HL-60/S4 treated with phorbol 12-myristate 13-acetate at 8.2 ng/mL for 4 days and 3 days (cell line): ENCODE results near the gene METRNL.

Source experiments
- in situ Hi-C: fragments of 300-500 bp; cut with MboI; formaldehyde crosslinking; loops from 2 replicates; pipeline ENCODE4 v1.15.0; 2022; ENCODE audit warnings: low sequenced_read_pairs

Gene METRNL

DNA sequence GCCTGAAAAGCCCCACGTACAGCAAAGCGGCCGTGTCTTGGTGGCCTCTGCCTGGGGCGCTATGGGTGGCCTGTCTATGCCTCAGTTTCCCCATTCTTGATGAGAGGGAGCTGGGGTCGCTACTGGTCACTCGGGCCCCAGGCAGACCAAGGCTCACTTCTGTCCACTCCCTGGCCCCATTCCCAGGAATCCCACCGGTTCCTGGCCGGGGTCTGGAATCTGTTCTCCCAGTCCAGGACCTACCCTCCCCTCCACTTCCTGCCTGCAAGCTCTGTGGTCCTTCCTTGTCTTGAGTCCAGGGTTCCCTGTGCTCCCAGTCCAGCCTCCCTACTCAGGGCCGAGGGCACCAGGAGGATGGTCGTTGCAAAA lies 24.5 kb downstream of the METRNL start:
- in situ Hi-C loops, result no loop called here

GRCh38 chr17:83104577-83105505 lies 25.4 kb downstream of the METRNL start:
- in situ Hi-C loops, result no loop called here

- in situ Hi-C loops, result no loop called here
These were observed 26.1 kb downstream of the METRNL start for GRCh38 chr17:83105512-83105911.

GRCh38 chr17:83106056-83106588 lies 26.7 kb downstream of the METRNL start:
- in situ Hi-C loops, result no loop called here

DNA sequence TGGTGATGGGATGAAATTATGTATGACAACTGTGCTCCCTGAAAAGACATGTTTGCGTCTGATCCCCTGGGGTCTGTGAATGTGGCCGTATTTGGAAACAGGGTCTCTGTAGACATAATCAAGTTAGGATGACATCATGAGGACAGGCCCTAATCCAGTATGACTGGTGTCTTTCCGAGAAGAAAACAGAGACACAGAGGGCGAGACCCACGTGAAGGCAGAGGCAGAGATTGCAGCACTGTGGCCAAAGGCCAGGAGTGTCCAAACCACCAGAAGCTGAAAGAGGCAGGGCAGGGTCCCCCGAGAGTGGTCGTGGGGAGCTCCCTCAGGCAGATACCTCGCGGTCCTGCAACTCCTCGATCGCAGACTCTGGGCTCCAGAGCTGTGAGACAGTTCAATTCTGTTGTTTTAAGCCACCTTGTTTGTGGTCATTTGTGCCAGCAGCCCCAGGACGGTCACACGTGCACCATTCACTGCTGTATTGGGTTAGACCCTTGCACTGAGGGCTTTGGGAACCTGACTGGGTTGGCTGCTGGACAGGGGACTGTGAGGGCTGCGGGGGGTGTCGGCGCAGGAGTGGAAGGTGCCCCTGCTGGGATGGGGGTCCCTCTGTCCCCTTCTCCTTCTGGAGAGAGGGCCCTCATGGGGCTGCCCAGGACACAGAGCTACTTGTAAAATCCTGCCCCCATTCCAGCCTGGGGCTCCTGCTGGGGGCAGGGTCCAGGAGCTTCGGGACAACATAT lies 27.7 kb downstream of the METRNL start:
- in situ Hi-C loops, result no loop called here

GRCh38 chr17:83107656-83108048 lies 28.2 kb downstream of the METRNL start:
- in situ Hi-C loops, result no loop called here

- in situ Hi-C loops, result no loop called here
These were observed 29.3 kb downstream of the METRNL start for GRCh38 chr17:83108709-83109108.

- in situ Hi-C loops, result no loop called here
These were observed 30.0 kb downstream of the METRNL start for GRCh38 chr17:83109386-83109785.

DNA sequence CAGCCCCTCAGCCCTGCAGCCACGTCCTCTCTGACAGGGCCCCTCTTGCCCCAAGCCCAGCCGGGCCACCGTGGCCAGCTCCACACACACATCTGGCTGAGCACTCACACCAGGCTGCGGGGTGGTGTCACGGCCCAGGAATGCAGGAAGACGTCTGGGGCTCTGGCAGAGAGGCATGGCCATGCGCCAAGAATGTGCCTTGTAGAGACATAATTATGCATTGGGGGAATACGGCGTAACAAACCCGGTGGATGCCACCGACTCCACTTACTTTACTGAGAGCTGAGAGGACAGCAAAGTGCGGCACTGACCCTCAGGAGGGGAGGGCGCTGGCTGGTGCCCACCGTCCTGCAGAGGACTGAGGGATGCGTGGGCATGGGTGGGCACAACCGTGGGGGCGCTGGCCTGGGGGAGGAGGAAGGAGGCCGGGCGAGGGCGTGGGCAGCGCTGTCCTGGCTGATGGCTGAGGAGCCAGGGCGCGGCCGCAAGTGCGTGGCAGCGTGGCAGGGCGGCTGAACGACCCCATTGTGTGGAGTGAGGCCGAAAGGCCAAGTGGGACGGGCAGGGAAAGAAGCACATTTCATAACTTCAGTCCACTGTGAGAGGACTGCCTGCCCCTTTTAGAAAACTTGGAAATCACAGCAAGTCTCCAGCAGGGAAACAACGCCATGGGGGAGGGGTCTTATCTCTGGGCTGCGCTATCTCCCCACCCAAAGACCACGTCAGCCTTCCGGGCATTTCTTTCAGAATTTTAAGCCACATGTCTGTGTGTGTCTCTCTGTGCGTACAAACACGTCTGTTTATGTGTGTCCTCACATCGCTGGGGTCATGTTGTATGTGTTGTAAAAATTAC lies 30.6 kb downstream of the METRNL start:
- in situ Hi-C loops, result no loop called here

GRCh38 chr17:83110735-83111134 lies 31.3 kb downstream of the METRNL start:
- in situ Hi-C loops, result no loop called here

- in situ Hi-C loops, result no loop called here
These were observed 32.3 kb downstream of the METRNL start for GRCh38 chr17:83111516-83112282.

GRCh38 chr17:83113381-83113780 lies 34.0 kb downstream of the METRNL start:
- in situ Hi-C loops, result no loop called here

DNA sequence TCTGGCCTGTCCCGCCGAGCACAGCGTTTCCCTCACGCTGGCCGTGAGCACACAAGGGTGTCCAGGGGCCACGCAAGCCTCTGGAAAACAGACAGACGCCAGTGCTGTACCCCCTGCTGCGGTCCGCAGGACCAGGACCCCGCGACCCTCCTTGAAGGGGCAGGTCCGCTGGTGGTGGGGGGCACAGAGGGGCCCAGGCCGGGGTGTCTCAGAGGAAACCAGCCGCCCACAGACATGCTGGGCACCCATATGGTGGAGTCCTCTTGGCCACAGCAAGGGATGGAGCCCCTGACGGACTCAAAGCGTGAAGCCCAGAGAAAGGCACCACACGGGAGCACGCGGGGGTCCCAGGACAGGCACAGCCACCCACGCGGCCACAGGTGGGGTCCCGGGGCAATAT lies 34.4 kb downstream of the METRNL start:
- in situ Hi-C loops, result no loop called here

DNA sequence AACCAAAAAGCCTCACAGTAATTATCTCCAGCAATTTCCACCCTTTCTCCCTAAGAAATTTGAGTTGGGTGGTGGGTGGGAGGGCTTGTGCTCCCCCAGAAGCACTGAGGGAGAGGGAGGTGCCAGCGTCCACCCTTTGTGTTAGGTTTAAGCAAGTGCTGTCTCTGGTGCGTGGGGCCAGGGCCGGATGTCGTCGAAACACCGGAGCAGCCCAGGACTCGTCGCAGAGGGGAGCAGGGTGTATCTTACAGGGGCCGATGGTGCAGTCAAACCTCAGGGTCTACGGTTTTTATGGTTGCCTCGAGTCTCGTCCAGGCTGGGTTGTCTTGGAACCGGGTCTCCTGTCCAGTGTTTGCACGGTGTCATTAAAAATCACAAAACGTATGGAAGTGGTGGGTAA lies 35.3 kb downstream of the METRNL start:
- in situ Hi-C loops, result no loop called here

DNA sequence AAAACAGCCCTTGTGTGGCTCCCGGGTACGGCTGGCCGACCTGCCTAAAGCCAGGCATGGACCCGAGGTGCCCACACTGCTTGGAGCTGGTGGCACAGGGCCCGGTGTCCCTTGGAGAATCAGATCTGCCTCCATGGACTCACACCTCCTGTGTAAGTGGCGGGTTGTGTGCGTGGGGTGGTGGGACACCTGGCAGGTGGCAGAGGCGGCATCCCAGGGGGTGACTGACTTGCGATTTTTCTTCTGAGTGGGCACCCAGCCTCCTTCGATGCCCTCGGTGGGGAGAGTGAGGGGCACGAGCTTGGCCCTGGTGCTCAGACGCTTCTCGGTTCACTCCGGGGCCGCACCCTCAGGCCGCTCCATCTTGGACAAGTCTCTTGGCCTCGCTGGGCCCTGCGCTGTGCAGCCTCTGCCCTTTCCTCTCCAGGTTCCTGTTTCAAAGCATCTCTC lies 35.8 kb downstream of the METRNL start:
- in situ Hi-C loops, result no loop called here

DNA sequence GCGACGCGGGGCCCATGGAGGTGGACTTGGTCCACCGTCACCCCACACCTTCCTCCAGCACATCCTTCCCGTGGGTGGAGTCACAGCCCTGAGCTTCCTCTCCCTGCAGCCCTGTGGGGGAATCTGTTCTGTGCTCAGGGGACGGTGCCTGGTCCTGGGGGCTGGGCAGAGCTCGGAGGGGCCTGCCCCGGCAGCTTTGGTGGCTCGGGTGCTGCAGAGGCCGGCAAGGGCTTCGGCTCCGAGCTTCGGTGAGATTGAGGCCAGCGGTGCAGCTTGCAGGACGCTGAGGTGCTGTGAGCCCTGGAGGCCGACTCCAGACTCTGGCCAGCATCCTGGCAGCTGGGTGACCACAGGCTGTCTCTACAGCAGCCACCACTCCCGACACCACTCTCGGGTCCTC lies 36.4 kb downstream of the METRNL start:
- in situ Hi-C loops, result no loop called here

DNA sequence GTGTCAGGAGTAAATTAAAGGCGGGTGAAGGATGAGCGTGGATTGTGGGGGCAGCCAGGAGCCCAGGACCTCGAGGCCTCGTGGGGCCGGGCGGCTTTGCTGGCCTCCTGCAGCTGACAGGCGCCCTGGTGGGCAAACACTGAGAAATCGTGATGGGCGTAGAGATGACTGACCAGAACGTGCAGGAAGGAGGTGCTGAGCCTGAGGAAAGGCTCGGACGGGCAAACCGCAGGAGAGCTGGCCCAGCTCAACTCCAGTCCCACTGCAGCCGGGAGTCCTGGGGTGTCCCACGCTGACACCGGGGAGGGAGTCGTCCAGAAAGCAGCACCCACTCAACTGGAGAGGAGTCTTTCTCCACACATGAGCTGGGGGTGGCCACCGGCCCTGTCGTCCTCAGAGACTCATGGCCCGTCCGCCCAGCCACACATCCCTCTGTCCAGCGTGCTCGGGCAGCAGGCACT lies 36.9 kb downstream of the METRNL start:
- in situ Hi-C loops, result no loop called here

DNA sequence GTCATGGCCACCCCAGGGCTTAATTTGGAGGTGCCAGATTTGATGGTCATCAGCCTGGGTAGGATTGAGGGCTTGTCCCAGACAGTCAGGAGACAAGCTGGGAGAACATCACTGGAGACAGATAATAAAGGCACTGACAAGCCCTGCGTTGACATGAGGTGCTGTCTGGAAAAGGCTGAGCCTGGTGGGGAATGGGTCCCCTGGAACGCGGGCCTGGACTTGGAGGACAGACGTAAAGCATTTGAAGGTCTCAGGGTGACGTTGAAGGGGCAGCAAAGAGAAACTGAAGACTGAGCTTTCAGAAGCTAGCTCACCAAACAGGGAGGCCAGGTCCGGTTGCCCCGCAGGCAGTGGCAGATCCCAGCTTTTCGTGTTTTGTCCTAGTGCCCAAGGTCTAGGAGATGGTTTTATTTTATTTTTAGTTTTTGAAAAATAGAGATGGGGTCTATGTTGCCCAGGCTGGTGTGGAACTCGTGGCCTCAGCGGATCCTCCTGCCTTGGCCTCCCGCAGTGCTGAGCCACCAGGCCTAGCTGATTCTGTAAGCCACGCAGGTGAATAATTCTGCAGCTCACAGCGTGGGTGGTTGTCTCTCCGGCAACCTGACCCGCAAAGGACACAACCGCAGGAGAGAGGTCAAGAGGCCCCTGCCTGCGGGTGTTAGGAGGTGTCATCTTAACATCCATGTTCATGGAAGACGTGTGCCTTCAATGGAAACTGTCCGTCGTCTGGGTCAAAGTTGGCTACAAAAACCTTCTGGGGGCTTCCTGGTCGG lies 37.6 kb downstream of the METRNL start:
- in situ Hi-C loops, result no loop called here

DNA sequence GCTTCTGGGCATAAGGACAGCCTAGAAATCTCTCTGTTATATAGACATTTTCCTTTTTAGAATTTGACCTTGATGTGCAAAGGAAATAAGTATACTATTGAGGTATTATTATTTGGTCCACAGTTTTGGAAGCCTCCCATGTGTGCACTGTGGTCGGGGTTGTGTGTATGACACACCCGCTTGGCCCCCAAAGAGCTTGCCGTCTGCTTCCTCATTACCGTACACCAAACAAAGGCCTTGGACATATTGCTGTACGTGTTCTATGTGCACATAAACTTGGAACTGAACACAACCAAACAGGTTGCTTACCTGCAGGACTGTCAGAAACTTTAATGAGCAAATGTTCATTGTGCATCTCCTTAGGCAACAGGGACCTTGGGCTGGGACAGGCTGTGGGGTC lies 38.2 kb downstream of the METRNL start:
- in situ Hi-C loops, result no loop called here
